Measurements from ENCODE around the gene AFG1L. TPM values are rescaled to one million over a fixed set of nuclear protein-coding genes. Genes with fewer than 3 reads are reported as not detected.
A peak's percentile ranks its signal among the peaks of the same experiment; 100 is the strongest.

The AFG1L gene
- total RNA-seq, 1 donor: 6.0 TPM

- TF ChIP-seq CTCF (IDR thresholded peaks at IDR 0.05; ENCODE audit: insufficient read depth, low read length): no peak
- no peak for DNase-seq (ENCODE audit: low read depth)
- H3K4me3 ChIP-seq (ENCODE audit: low read depth, low read length): peak overlapping the region; percentile 10
Observed at GRCh38 chr6:108566406-108566805, 271.6 kb downstream of the AFG1L start.

DNA sequence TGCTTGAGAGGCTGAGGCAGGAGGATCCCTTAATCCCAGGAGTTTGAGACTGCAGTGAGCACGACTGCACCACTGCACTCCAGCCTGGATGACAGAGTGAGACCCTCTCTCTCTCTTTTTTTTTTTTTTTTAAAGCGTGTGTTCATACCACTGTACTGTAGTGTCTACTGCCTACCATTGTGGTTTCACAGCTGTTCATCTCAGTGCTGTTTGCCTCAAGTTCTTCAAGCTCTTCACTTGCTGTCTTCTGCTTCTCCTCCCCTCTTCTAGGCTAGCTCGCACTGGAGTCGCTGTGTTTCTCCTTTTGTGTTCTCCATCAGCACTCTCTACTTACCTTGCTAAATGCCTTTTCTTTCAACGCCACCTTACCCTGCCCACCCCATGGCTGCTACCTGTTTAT lies 273.2 kb downstream of the AFG1L start:
- no peak for TF ChIP-seq CTCF (IDR thresholded peaks at IDR 0.05; ENCODE audit: insufficient read depth, low read length)
- H3K4me3 ChIP-seq (ENCODE audit: low read depth, low read length): no peak overlapping the region
- no peak for DNase-seq (ENCODE audit: low read depth)

DNA sequence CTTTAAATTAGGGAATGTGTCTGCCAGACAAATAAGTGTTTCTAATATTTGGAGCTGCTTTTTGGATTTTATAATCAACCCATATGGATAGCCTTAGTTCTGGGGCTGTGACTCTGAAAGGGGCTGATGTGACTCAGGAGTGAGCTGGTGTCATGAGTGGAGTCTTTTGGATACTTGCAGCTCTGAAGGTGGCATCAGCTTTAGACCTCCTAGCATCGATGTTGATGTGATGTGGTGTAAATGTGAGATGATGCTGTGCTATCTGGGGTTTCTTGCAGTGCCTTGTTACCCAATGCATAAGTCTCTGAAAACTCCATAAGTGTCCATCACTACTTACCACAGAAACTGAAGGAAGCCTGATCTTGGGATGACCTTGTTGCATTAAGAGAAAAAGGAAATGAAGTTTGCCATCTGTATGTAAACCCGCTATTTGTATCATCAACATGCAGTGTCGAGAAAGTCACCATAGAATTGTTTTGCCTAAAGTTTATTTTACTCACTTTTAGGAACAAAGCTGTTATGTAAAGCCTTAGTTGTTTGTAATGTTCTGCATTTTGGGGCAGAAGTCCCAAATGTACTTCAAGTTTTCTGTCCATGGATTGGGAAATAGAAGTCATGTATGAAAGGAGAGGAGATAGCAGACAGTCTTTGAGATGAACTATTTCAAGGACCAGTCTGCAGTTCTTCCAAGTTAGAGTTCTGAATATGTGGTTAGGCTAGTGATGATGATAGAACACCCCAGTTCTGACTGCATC lies 273.9 kb downstream of the AFG1L start:
- H3K4me3 ChIP-seq (ENCODE audit: low read depth, low read length): no peak overlapping the region
- no peak for DNase-seq (ENCODE audit: low read depth)
- TF ChIP-seq CTCF (IDR thresholded peaks at IDR 0.05; ENCODE audit: insufficient read depth, low read length): no peak

DNA sequence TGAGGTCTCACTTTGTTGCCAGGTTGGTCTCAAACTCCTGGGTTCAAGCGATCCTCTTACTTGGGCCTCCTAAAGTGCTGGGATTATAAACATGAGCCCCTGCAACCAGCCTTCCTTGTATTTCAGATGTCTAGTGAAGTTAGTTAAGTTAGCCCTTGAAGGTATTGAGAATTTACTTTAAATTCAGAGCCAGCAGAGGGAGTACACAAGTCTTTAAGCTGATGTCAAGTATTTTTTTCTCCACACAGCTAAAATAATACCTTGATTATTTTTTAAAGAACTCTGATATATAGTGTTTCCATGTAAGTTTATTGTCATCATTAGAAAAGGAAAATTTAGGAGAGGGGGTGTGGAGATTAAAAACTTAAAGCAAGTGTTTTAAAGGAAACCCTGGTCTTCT lies 275.7 kb downstream of the AFG1L start:
- no peak for DNase-seq (ENCODE audit: low read depth)
- no peak for TF ChIP-seq CTCF (IDR thresholded peaks at IDR 0.05; ENCODE audit: insufficient read depth, low read length)
- H3K4me3 ChIP-seq (ENCODE audit: low read depth, low read length): no peak overlapping the region

DNA sequence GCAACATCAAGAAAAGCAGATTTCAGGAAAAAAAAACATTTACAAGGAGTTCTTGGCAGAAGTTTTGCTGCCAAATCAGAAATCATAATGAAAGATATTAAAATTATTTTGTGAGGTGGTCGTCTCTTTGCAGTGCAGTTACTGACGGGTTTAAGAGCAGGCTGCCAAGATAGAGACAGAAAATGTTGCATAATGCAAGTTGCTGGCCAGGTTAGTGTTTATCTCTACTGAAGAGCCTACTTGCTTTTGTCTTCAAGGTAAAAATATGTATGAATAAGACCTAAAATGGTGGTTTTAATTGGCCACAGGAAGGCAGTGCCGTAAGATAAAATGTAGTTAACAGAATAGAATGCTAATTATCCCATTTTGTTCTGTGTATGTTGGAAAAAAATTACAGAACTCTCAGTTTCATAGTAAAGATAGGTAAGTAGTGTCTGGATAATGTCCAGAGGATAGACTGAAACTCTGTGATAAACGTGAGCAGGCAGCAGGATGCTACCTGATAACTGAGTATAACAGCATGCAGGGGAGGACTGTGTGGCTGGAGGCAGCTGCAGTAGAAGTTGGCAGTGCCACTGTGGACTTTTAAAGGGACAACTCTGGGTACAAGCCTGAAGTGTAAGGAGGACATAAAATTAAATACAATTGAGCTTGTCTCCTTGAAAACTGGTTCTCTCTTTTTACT lies 279.7 kb downstream of the AFG1L start:
- no peak overlapping the region for H3K4me3 ChIP-seq (ENCODE audit: low read depth, low read length)
- no peak for DNase-seq (ENCODE audit: low read depth)
- TF ChIP-seq CTCF (IDR thresholded peaks at IDR 0.05; ENCODE audit: insufficient read depth, low read length): no peak

Small RNAs within 50 kb of the gene (small RNA-seq; reads per million reads assigned to genes)
- not detected for gene AL356121.1
- not detected for gene AL391646.1
- gene RNA5SP212: not detected
- not detected for gene RNU6-1144P
- not detected for gene RNU6-770P
- gene Z98742.2: not detected

Other genes with a start within 250 kb of the AFG1L start
- 44.1 and 165 TPM in 2 replicates for gene OSTM1, start 220.3 kb upstream of the AFG1L start, total RNA-seq (ENCODE audit: low replicate concordance)
- not detected in 2 replicates for gene NR2E1, start 129.0 kb upstream of the AFG1L start, total RNA-seq (ENCODE audit: low replicate concordance)
- 165 and 266 TPM in 2 replicates for gene SNX3, start 34.0 kb upstream of the AFG1L start, total RNA-seq (ENCODE audit: low replicate concordance)

All from fibroblast of the aortic adventitia (primary cell).